DMS153 treated with DMSO at 0.1 percent for 48 hours (cell line): Measurements from ENCODE around the gene SLC2A3.
"Not testable (repeated sequence)": the region's sequence is repeated elsewhere in the genome, so short reads cannot be mapped to it uniquely, and the experiment has no call there.

Experiments used
- DNase-seq: peaks from one replicate; lab custom pipeline; 2025; ENCODE audit not compliant: unreplicated experiment; lab: John Stamatoyannopoulos, UW

Gene SLC2A3

DNA sequence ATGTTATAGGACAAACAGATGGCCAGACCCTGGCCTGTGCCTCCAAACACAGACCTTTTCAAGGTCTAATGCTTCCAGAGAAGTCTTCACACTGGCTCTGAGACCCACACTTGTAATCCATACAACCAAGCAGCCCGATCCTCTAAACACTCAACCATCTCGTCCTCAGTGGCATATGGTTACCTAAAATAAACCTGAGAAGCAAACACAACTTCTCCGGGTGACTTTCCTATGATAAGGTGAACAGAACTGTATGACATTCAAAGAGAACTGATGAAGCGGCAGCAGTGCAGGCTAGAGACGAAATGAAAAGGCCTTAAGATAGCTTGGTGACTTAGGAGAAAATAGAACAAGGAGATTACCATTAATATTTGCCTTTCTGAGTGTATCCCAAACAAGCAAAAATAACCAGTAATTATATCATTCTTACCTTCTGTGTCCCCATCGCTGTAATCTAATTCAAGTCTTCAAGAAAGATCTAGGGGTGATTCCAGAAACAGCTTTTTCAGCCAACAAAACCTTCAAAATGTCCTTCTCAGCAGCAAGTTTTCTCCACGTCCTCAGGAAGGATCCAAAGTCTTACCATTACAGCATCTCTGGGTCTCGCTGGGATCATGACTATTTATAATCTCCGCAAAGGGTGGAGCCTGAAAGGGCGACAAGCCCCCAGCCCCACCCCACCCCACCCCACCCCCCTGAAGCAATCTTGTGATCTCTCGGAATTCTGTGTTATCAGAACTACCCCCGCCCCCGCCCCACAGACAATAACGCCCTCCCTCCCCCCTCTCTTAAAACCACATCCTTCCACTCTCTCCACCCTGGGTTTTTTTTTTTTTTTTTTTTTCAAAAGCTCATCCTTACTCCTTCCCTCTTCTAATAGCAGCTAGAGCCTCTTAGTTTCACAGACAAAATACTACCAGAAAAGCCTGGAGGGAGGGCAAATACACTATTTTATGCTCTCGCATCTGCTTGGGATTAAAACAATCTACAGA lies at the start of gene SLC2A3:
SLC2A3 (minus strand) TSS at position 598 of the 992 bp plus-strand sequence; CDS start at position 445, 153 bp downstream.
- DNase-seq: no peak

DNA sequence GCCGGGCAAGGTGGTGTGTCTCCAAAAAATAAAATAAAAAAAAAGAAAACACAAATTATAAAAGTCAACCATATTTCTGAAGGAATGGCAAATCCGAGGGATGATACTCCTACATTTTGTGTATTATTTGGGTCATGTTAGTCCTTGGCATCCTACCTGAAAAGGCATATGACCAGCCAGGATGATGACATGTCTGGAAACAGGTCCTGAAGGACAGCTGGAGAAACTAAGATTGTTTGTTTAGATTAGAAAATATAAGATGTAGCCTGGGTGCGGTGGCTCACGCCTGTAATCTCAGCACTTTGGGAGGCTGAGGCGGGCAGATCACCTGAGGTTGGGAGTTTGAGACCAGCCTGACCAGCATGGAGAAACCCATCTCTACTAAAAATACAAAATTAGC lies 48.9 kb upstream of the SLC2A3 start:
- no peak for DNase-seq

DNA sequence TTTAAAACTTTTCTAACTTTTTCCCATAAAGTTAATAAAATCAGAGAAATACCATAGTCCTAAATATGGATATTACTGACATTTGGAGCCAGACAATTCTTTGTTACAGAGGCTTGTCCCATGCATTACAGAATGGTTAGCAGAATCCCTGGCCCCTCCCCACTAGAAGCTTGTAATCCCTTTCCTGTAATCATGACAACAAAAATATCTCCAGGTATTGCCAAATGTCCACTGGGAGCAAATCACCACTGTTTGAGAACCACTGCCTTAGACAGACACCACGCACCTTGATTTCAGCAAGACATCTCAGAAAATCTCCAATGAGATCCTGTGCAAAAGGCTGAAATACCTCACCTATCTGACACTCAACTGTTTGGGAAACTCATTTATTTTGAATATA lies 47.5 kb upstream of the SLC2A3 start:
- DNase-seq: not testable (repeated sequence)

DNA sequence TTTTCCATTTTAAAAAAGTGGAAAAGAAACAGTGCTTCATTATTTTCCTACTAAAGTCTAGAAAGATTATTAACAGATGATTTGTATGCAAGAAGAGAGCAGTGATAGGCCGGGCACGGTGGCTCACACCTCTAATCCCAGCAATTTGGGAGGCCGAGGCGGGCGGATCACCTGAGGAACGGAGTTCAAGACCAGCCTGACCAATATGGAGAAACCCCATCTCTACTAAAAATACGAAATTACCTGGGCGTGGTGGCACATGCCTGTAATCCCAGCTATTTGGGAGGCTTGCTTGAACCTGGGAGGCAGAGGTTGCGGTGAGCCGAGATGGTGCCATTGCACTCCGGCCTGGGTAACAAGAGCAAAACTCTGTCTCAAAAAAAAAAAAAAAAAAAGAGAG lies 47.0 kb upstream of the SLC2A3 start:
- DNase-seq: not testable (repeated sequence)

DNA sequence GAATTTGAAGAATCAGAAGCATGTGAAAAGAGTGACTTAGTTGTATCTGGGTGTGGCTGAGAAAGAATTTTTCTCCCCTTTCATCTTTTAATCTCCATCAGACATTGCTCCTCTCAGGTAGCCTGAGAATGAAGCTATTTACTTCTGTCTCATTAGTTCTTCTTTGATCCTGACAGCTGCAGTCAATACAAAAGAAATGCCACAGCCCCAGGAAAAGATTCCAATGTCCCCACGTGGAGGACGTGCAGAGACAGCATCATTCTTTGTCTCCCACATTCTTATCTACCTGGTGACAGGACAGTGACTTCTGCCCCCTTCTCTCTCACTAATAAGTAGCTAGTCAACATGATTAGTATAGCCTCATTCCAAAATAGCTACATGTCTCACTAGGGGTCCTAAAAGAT lies 46.3 kb upstream of the SLC2A3 start:
- DNase-seq: not testable (repeated sequence)

DNA sequence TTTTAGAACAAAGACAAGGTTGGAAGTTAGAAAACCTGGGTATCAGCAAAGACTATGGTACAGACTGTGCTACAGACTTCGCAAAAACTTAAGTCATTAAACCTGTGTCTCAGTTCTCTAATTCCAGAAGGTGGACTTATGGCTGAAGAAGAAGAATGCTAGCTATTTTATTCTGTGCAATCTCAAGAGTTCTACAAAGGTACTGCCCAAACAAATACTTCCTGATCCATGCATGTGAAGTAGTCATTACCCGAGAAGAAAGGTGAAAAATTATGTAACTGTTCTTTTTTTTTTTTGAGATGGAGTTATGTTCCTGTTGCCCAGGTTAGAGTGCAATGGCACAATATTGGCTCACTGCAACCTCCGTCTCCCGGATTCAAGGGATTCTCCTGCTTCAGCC lies 45.5 kb upstream of the SLC2A3 start:
- no peak for DNase-seq

DNA sequence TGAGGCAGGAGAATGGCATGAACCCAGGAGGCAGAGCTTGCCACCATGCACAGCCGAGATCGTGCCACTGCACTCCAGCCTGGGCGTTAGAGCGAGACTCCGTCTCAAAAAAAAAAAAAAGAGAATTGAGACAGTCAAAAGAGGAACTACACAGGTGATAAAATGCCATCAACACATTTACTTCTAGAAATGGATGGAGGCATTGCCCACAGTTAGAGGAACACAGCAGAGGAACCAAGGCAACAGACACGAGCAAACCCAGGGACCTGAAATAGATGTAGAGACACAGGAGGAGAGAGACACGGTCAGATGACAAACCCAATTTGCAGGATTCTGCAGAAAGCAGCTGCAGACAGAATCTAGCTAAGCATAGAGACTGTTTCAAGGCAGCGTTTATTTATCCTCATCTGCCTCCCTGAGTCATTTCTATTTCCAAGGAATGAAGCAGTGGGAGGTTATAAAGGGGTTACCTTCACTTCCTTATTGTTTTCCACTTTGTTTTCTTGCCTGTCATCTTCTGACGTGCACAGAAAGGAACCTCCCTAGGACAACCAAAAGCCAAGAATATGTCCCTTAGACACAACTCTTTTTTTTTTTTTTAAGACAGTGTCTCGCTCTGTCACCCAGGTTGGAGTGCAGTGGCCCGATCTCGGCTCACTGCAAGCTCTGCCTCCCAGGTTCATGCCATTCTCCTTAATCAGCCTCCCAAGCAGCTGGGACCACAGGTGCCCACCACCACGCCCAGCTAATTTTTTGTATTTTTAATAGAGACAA lies 41.6 kb upstream of the SLC2A3 start:
- DNase-seq: not testable (repeated sequence)

DNA sequence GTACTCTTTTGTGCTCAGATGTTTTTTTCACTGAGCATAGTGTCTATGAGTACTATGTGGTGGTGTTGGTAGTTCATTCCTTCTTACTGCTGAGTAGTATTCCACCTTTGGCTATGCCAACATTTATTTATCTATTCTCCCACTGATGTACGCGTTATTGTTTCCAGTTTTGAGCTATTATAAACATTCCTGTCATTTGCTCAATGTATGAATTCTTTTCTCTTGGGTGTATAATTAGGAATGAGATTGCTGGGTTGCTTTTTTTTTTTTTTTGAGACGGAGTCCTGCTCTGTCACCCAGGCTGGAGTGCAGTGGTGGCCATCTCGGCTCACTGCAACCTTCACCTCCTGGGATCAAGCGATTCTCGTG lies 37.5 kb upstream of the SLC2A3 start:
- no peak for DNase-seq

DNA sequence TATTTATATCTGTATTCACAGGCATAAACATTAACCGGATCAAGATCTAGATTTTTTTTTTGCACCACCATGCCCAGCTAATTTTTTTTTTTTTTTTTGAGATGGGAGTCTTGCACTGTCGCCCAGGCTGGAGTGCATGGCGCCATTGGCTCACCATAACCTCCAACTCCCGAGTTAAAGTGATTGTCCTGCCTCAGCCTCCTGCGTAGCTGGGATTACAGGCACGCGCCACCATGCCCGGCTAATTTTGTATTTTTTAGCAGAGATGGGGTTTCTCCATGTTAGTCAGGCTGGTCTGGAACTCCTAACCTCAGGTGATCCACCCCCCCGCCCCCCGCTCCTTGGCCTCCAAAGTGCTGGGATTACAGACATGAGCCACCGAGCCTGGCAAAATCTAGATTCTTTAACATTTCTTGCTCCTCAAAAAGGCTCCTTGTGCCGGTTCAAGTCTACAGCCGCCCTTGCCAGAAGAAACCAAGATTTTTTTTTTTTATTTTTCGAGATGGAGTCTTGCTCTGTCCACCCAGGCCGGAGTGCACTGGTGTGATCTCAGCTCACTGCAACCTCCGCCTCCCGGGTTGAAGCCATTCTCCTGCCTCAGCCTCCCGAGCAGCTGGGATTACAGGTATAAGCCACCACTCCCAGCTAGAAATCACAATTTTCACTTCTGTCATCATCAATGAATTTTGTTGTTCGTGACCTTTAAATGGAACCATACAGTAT lies 36.9 kb upstream of the SLC2A3 start:
- no peak for DNase-seq

DNA sequence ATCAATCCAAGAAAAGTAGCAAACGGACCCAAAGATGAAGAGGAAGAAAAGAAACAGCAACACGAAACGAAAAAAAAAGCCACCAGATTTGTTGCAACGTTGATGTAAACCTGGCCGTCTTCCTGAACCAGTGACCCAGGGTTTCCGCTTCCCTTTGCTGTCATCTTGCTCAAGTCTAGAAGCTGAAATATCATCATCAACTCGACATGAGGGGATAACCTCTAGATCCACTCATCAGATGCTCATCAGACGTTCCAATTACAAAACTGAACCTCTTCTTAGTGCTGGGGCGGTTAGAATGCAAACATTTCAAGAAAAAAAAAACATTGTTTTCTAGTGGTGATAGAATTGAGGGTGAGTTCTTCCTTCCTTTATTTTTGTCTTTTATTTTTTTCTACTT lies 36.3 kb upstream of the SLC2A3 start:
- not testable (repeated sequence) for DNase-seq

DNA sequence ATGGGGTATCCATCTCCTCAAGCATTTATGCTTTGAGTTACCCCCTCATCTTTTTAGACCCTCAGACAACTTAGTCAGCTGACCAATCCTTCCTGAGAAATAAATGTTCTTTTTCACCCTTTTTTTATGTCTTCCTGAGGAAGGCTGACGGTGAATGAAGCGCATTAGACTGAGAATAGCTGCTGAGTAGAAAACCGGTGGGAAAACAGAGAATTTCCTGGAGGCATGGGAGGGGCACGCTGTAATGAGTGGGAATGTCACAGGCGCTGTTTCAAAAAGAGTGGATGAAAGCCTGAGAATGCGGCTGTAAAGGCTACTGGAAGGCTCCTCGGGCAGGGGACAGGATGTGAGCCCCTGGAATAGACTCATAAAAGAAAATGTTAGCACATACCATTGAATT lies 35.8 kb upstream of the SLC2A3 start:
- DNase-seq: not testable (repeated sequence)

DNA sequence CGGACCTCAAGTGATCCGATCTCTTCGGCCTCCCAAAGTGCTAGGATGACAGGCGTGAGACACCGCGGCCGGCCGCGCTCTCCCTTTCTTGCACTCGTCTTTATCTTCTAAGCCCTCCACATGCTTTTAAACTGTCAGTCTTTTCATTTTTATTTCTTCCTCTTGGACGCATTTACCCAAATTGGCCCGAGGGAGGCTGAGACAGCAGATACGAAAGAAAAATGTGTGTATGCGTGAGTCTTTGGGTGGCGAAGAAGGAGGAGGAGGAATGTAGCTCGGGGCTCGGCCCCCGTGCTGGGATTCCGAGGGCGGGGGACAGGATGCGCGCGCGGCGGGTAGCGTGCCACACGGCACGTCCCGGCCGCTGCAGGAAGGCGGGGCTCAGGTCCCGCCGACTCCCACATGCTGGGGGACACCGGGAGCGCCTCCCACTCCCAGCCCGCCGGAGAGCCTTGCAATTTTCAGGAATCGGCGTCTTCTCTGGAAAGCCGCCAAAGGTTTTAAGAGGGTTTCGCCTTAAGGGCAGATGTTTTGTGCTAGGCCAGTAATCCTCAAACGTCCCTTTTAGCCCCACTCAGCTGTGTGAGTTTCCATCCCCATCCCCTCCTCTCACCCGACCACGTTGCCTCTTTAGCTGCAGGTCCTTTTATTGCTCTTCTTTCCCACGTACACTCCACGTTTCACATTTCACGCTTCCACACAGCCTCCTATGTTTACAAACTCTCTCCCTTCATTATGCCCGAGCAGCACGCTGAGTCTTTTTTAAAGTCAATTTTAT lies 34.7 kb upstream of the SLC2A3 start:
- DNase-seq: peak; percentile 68

DNA sequence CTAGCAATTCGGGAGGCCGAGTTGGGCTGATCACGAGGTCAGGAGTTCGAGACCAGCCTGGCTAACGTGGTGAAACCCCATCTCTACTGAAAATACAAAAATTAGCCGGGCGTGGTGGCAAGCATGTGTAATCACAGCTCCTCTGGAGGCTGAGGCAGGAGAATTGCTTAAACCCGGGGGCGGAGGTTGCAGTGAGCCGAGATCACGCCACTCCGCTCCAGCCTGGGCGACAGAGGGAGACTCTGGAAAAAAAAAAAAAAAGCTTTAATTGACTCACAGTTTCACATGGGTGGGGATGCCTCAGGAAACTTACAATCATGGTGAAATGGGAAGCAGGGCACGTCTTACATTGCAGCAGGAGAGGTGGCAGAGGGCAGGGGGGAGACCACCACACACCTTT lies 30.6 kb upstream of the SLC2A3 start:
- DNase-seq: no peak

DNA sequence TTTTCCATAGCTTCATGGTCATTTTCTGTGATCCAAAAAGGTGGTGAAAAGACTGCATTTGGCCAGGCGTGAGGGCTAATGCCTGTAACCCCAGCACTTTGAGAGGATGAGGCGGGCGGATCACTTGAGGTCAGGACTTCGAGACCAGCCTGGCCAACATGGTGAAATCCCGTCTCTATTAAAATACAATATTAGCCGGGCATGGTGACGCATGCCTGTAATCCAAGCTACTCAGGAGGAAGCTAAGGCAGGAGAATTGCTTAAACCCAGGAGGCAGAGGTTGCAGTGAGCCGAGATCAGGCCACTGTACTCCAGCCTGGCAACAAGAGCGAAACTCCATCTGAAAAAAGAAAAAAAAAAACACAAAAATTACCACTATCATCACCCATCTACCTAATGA lies 28.7 kb upstream of the SLC2A3 start:
- DNase-seq: not testable (repeated sequence)

DNA sequence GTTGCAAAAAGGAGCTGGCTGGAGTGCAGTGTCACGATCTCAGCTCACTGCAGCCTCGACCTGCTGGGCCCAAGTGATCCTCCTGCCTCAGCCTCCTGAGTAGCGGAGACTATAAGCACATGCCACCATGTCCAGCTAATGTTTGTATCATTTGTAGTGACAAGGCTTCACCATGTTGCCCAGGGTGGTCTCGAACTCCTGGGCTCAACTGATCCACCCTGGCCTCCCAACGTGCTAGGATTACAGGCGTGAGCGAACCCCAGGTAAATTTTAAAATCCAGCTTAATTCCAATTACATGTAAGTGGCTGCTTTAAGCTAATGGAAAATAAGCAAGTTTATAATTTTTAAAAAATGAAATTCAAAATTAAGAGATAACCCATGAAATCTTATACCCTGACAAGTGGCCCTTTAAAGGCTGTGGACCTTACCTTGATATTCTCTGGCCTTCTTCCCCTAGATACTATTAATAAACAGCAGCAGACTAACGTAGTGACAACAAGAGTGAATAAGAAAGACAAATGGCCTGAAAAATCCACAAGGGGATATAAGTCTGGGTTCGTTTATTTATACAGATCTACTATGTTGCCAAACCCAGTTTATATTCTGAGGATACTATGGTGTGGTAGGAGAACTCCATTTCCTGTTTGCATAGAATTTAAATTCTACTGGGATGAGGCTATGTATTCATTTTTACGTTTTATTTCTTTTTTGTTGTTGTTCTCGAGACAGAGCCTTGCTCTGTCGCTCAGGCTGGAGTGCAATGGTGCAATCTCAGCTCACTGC lies 25.6 kb upstream of the SLC2A3 start:
- no peak for DNase-seq

DNA sequence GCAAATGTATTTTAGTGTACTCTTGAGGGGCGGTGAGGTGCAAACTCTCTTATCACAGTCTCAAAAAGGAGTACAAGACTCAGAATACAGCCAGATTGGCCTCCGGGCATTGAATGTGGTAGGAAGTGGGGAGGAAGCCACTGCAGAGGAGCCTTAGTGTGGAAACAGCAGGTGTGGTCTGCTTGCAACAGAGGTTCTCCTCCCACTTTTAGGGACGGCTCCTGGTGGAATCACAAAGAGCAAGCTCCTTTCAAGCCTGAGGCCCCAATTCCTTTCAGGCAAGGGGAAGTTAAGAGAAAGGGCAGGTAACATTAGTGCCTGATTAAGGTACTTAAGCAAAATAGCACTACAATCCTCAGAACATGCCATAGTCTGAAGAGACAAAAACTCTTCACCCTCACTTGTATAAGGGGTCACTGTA lies 23.7 kb upstream of the SLC2A3 start:
- no peak for DNase-seq

DNA sequence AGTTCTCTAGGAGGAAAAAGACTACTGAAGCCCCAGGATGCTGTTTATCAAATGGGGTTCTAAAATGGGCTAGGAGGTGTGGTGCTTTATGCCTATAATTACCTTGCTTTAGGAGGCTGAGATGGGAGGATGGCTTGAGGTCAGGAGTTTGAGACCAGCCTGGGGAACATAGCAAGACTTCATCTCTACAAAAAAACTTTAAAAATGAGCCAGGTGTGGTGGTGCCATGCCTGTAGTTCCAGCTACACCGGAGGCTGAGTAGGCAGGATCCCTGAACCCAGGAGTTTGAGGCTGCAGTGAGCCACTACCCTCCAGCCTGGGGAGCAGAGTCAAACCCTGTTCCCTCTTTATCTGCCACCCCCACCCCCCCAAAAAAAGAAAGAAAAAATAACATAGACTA lies 23.3 kb upstream of the SLC2A3 start:
- no peak for DNase-seq

DNA sequence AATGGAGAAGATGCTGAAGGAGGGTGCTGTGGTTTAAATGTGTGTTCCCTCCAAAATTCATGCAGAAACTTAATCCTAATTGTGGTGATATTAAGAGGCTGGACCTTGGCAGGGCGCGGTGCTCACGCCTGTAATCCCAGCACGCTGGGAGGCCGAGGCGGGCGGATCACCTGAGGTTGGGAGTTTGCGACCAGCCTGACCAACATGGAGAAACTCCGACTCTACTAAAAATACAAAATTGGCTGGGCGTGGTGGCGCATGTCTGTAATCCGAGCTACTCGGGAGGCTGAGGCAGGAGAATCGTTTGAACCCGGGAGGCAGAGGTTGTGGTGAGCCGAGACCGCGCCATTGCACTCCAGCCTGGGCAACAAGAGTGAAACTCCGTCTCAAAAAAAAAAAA lies 18.9 kb upstream of the SLC2A3 start:
- not testable (repeated sequence) for DNase-seq

DNA sequence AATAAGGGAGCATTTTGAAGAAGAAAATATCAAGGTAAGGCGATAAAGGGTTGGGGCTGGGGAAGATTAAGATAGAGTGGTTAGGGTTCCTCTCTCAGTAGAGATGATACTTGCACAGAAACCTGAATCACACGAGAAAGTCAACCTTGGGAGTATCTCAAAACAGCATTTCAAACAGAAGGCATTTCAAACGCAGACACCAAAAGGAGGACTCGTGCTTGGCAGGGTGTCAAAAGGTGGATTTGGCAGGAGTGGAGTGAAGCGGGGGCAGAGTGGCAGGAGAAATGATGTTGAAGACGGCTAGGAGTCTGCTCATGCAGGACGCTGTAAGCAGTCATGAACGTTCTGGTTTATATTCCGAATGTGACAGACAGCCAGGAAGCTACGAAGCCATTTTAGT lies 18.4 kb upstream of the SLC2A3 start:
- not testable (repeated sequence) for DNase-seq

DNA sequence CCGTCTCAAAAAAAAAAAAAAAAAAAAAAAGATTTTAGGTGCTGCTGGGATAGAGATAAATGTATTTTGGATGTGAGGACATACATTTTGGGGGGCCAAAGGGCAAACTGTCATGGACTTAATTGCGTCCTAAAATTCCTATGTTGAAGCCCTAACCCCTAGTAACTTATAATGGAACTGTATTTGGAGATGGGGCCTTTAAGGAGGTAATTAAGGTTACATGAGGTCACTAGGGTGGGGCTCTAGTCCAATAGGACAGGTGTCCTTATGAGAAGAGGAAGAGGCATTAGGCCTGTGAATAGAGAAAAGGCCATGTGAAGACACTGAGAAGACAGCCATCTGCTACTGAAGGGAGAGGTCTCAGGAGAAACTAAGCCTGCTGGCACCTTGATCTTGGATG lies 17.9 kb upstream of the SLC2A3 start:
- not testable (repeated sequence) for DNase-seq
